ENCODE data around the gene ALS2. TPM values are rescaled to one million over a fixed set of nuclear protein-coding genes. Genes with fewer than 3 reads are reported as not detected.
"Not testable (repeated sequence)": the region's sequence is repeated elsewhere in the genome, so short reads cannot be mapped to it uniquely, and the experiment has no call there.

Gene ALS2
- total RNA-seq, 3 donors from 2014 or later: 19.7 to 28.4 (median 19.7) TPM

DNA sequence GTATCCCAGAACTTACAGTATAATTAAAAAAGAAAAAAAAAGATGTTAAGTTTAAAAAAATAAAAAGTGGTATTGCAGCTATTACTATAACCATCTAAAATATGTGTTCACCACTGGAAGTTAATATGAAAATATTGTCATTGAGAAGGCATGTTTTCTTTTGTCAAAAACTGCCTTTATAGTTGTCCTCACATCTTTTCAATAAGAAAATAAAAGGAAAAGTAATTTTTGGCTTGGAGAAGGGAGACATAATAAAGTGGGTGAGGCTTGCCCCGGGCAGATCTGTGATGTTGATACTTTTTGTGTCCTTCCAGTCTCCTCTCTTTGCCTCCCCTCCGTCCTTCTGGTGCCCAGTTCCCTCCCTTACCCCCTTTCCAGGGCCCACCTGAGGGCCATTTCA is 107.2 kb downstream of the ALS2 start:
- DNase-seq (ENCODE audit: low spot score in 2 of 2): no peak
- intact Hi-C loops (cut with DNase I; ENCODE audit: low total_unique reads): no loop called here
- H3K4me3 ChIP-seq: no peak overlapping the region
- H3K9me3 ChIP-seq: no peaks in the 10 kb centered on the region
- no peak for TF ChIP-seq POLR2A (IDR thresholded peaks at IDR 0.05)
- TF ChIP-seq POLR2AphosphoS5 (IDR thresholded peaks at IDR 0.05): no peak
- TF ChIP-seq, protein P1, sequence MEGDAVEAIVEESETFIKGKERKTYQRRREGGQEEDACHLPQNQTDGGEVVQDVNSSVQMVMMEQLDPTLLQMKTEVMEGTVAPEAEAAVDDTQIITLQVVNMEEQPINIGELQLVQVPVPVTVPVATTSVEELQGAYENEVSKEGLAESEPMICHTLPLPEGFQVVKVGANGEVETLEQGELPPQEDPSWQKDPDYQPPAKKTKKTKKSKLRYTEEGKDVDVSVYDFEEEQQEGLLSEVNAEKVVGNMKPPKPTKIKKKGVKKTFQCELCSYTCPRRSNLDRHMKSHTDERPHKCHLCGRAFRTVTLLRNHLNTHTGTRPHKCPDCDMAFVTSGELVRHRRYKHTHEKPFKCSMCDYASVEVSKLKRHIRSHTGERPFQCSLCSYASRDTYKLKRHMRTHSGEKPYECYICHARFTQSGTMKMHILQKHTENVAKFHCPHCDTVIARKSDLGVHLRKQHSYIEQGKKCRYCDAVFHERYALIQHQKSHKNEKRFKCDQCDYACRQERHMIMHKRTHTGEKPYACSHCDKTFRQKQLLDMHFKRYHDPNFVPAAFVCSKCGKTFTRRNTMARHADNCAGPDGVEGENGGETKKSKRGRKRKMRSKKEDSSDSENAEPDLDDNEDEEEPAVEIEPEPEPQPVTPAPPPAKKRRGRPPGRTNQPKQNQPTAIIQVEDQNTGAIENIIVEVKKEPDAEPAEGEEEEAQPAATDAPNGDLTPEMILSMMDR (IDR thresholded peaks at IDR 0.05): no peak
- H3K4me1 ChIP-seq: no peaks in the 10 kb centered on the region
- H3K27ac ChIP-seq: no peak overlapping the region
- H3K36me3 ChIP-seq: no peaks in the 10 kb centered on the region
- H3K27me3 ChIP-seq: no peaks in the 10 kb centered on the region

DNA sequence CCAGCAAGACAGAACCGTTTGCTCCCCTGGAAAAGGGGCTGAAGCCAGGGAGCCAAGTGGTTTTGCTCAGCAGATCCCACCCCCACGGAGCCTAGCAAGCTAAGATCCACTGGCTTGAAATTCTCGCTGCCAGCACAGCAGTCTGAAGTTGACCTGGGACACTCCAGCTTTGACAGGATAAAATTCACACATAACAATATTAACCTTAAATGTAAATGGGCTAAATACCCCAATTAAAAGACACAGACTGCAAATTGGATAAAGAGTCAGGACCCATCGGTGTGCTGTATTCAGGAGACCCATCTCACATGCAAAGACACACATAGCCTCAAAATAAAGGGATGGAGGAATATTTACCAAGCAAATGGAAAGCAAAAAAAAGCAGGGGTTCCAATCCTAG is 109.5 kb downstream of the ALS2 start:
- H3K4me3 ChIP-seq; DNase-seq (ENCODE audit: low spot score in 2 of 2); H3K27me3 ChIP-seq; H3K9me3 ChIP-seq; H3K4me1 ChIP-seq; H3K36me3 ChIP-seq; intact Hi-C loops (cut with DNase I; ENCODE audit: low total_unique reads); H3K27ac ChIP-seq: not testable (repeated sequence)

DNA sequence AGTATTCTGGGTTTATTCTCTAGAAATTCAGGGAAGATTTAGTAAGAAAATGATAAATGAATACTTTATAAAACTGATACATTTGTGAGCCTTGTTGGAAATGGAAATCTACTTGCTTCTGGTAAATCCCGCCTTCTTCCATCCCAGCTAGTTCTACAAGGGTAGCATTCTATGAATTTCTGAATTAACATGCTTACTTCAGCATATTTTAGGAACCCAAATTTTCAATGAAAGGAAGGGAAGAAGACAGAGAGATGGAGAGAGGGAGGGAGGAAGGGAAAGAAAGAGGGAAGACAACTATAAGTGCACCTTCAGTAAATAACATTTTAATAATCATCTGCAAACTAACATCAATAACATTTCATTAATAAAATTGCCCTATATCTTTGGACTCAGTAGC is 110.9 kb downstream of the ALS2 start:
- Histone ChIP-seq H3K9me3 (no peaks in the 10 kb centered on the region), H3K27ac (no peak overlapping the region), H3K27me3 (no peaks in the 10 kb centered on the region), H3K36me3 (no peaks in the 10 kb centered on the region), H3K4me3 (no peak overlapping the region), H3K4me1 (no peaks in the 10 kb centered on the region)
- TF ChIP-seq POLR2A (IDR thresholded peaks at IDR 0.05): no peak
- TF ChIP-seq, protein P1 (IDR thresholded peaks at IDR 0.05): no peak
- TF ChIP-seq POLR2AphosphoS5 (IDR thresholded peaks at IDR 0.05): no peak
- intact Hi-C loops (cut with DNase I; ENCODE audit: low total_unique reads): no loop called here
- no peak for DNase-seq (ENCODE audit: low spot score in 2 of 2)

GRCh38 chr2:201668402-201668910 is 112.3 kb downstream of the ALS2 start:
- DNase-seq (ENCODE audit: low spot score in 2 of 2): no peak
- H3K4me1 ChIP-seq: no peaks in the 10 kb centered on the region
- TF ChIP-seq POLR2AphosphoS5 (IDR thresholded peaks at IDR 0.05): no peak
- TF ChIP-seq, protein P1 (IDR thresholded peaks at IDR 0.05): no peak
- intact Hi-C loops (cut with DNase I; ENCODE audit: low total_unique reads): no loop called here
- no peak overlapping the region for H3K27ac ChIP-seq
- no peaks in the 10 kb centered on the region for H3K27me3 ChIP-seq
- H3K9me3 ChIP-seq: no peaks in the 10 kb centered on the region
- no peak overlapping the region for H3K4me3 ChIP-seq
- no peaks in the 10 kb centered on the region for H3K36me3 ChIP-seq

DNA sequence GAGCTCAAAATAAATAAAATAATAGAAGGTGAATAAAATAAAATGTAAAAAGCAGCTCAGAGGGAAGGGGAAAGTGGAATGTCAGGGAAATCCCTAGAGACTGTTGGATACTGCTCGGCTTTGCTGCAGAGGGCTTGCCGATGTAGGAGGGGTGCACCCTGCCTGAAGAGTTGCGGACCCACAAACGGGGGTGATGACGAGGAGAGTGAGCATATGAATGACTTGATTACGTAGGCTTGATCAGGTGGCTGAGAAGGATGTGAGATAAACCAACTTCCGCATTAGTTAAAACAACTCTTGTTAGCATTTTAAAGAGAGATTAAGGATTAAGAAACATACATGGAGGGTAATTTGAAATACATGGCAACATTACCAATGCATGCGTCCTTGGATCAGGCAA is 116.4 kb downstream of the ALS2 start:
- H3K27me3 ChIP-seq: no peaks in the 10 kb centered on the region
- TF ChIP-seq, protein P1 (IDR thresholded peaks at IDR 0.05): no peak
- TF ChIP-seq POLR2AphosphoS5 (IDR thresholded peaks at IDR 0.05): no peak
- TF ChIP-seq POLR2A (IDR thresholded peaks at IDR 0.05): no peak
- no peak for DNase-seq (ENCODE audit: low spot score in 2 of 2)
- H3K36me3 ChIP-seq: no peaks in the 10 kb centered on the region
- no peak overlapping the region for H3K4me3 ChIP-seq
- no peaks in the 10 kb centered on the region for H3K9me3 ChIP-seq
- no peak overlapping the region for H3K27ac ChIP-seq
- no peaks in the 10 kb centered on the region for H3K4me1 ChIP-seq
- intact Hi-C loops (cut with DNase I; ENCODE audit: low total_unique reads): no loop called here

DNA sequence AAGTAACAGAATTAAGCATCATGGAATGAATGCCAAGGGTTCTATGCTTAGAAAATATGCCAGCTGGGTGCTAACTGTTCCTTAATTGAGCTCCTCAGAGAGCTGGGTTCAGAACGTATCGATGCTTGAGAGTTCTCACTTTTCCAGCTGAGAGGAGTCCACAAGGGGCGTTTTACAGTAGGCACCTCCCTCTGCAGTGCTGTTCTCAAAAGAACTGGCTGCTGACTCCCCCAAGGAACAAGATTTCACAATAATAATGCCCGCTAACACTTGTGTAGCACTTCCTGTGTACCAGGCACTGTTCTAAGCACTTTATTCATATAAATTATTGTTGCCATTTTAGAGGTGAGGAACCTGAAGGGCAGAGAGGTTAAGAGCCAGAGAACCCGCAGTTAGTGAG is 119.4 kb downstream of the ALS2 start:
- Histone ChIP-seq H3K27me3 (no peaks in the 10 kb centered on the region), H3K27ac (no peak overlapping the region), H3K36me3 (no peaks in the 10 kb centered on the region), H3K4me1 (no peaks in the 10 kb centered on the region), H3K9me3 (no peaks in the 10 kb centered on the region), H3K4me3 (no peak overlapping the region)
- TF ChIP-seq, protein P1 (IDR thresholded peaks at IDR 0.05): no peak
- no peak for TF ChIP-seq POLR2AphosphoS5 (IDR thresholded peaks at IDR 0.05)
- no peak for TF ChIP-seq POLR2A (IDR thresholded peaks at IDR 0.05)
- DNase-seq (ENCODE audit: low spot score in 2 of 2): no peak
- intact Hi-C loops (cut with DNase I; ENCODE audit: low total_unique reads): no loop called here

Measured in breast epithelium (tissue), 4 donors.